Stomach (tissue), 9 donors: ENCODE results near the gene ABCC10. TPM values are rescaled to one million over a fixed set of nuclear protein-coding genes. Genes with fewer than 3 reads are reported as not detected.

ENCODE experiments used
- DNase-seq, 2 donors: peaks; one replicate each; pipeline versions ENCODE4 v3.0.0 to v3.0.0-alpha.2; 2013 to 2019
- H3K27ac ChIP-seq, 5 donors: fragments of 200-600 bp in 4 of 5; sonication (generic) in 4 of 5; one replicate each; pipeline ENCODE4 v1.5.1; 2013 to 2019; ENCODE audit warnings: mild to moderate bottlenecking in 1 of 5, moderate library complexity in 1 of 5
- H3K27me3 ChIP-seq, 3 donors: fragments of 200-600 bp; sonication (generic); one replicate each; pipeline ENCODE4 v1.5.1; 2017 to 2019; ENCODE audit warnings: mixed run types in 1 of 3
- H3K36me3 ChIP-seq, 4 donors: fragments of 200-600 bp; sonication (generic); 1 replicate in 3 of 4; 2 replicates in 1 of 4; pipeline ENCODE4 v1.5.1; 2016 to 2019
- H3K4me1 ChIP-seq, 4 donors: fragments of 200-600 bp; sonication (generic); one replicate each; pipeline ENCODE4 v1.5.1; 2016 to 2019
- H3K4me3 ChIP-seq, 4 donors: fragments of 200-600 bp; sonication (generic) in 3 of 4; one replicate each; pipeline ENCODE4 v1.5.1; 2016 to 2019; ENCODE audit warnings: mild to moderate bottlenecking in 1 of 4
- H3K9me3 ChIP-seq, 4 donors: fragments of 200-600 bp; sonication (generic); one replicate each; pipeline ENCODE4 v1.5.1; 2016 to 2019
- EP300 ChIP-seq: sonication (generic); formaldehyde crosslinking; IDR thresholded peaks from one replicate; pipeline ENCODE4 v1.6.1; 2017; ENCODE audit warnings: antibody characterized with exemption
- POLR2A ChIP-seq, 4 donors: fragments of 450-650 bp; IDR thresholded peaks; one replicate each; pipeline ENCODE4 v1.6.1; 2016; ENCODE audit warnings: antibody characterized with exemption in 4 of 4, control low read depth in 2 of 4, mild to moderate bottlenecking in 1 of 4, moderate library complexity in 1 of 4
- POLR2AphosphoS5 ChIP-seq, 3 donors: sonication (generic); formaldehyde crosslinking; IDR thresholded peaks; one replicate each; pipeline ENCODE4 v1.6.1; 2016; ENCODE audit warnings: antibody characterized with exemption in 3 of 3
- WGBS, 5 donors: extraction: QIAGEN DNeasy Blood & Tissue Kit in 3 of 5; methylation state at CpG; one replicate each; pipeline versions ENCODE4 v1.1.5 to v1.1.7; 2013 to 2018; 5-methylcytosine and 5-hydroxymethylcytosine counted together
- intact Hi-C: fragments of 100-400 bp; cut with DNase I; formaldehyde crosslinking; loops from one replicate; pipeline ENCODE4 v1.15.1; 2023; ENCODE audit warnings: low total_unique reads
- polyA plus RNA-seq, 3 donors: library from polyadenylated mRNA; stranded (reverse); fragments of 200-250 nt; gene quantifications; one replicate each; pipeline ENCODE4 v1.2.3, GENCODE V29; 2013
- total RNA-seq, 5 donors: library from RNA; depleted of rRNA; stranded (reverse); fragments of >200 nt; gene quantifications; one replicate each; pipeline versions ENCODE4 v1.1.0 to v1.2.3, GENCODE V29; 2014 to 2016
- TF ChIP-seq, protein P1 (sequence below), 7 experiments: fragments of 450-650 bp in 4 of 7; fragments of 200-600 bp in 3 of 7; sonication (generic) in 3 of 7; IDR thresholded peaks; one replicate each; pipeline ENCODE4 v1.5.1; 2016 to 2019; ENCODE audit warnings: antibody characterized with exemption in 7 of 7, control low read depth in 2 of 7, mild to moderate bottlenecking in 1 of 7
- donor health status: healthy with polysubstance abuse.
- donor health status: Bipolar disorder and iron deficiency.
- donor health status: healthy.

ABCC10 gene
- total and polyA plus RNA-seq, 8 donors: 7.9 to 67.4 (median 29.6) TPM

GRCh38 chr6:43481075-43481474, 53.7 kb downstream of the ABCC10 start:
- intact Hi-C loops: no loop called here
- TF ChIP-seq, protein P1, sequence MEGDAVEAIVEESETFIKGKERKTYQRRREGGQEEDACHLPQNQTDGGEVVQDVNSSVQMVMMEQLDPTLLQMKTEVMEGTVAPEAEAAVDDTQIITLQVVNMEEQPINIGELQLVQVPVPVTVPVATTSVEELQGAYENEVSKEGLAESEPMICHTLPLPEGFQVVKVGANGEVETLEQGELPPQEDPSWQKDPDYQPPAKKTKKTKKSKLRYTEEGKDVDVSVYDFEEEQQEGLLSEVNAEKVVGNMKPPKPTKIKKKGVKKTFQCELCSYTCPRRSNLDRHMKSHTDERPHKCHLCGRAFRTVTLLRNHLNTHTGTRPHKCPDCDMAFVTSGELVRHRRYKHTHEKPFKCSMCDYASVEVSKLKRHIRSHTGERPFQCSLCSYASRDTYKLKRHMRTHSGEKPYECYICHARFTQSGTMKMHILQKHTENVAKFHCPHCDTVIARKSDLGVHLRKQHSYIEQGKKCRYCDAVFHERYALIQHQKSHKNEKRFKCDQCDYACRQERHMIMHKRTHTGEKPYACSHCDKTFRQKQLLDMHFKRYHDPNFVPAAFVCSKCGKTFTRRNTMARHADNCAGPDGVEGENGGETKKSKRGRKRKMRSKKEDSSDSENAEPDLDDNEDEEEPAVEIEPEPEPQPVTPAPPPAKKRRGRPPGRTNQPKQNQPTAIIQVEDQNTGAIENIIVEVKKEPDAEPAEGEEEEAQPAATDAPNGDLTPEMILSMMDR (IDR thresholded peaks at IDR 0.05): no peak
- no peak for TF ChIP-seq POLR2A (IDR thresholded peaks at IDR 0.05)
- no peak for TF ChIP-seq POLR2AphosphoS5 (IDR thresholded peaks at IDR 0.05)
- no peak for TF ChIP-seq EP300
- H3K27me3 ChIP-seq: no peaks in the 10 kb centered on the region
- no peak overlapping the region for H3K4me3 ChIP-seq
- WGBS, 5 donors: 66 to 89% (median 80%) methylated on average over 2 of the region's 2 CpGs
- peaks cover 0 to 22% (median 7%) of the 10 kb centered on the region in 4 donors for H3K36me3 ChIP-seq
- no peaks in the 10 kb centered on the region for H3K9me3 ChIP-seq
- DNase-seq: no peak
- H3K27ac ChIP-seq: no peak overlapping the region
- H3K4me1 ChIP-seq: peaks cover 19 to 53% (median 43%) of the 10 kb centered on the region in 4 donors

GRCh38 chr6:43481591-43482236, 54.4 kb downstream of the ABCC10 start:
- no peak overlapping the region for H3K27ac ChIP-seq
- intact Hi-C loops: no loop called here
- TF ChIP-seq, protein P1 (IDR thresholded peaks at IDR 0.05): no peak
- TF ChIP-seq POLR2A (IDR thresholded peaks at IDR 0.05) (no peak), EP300 (no peak), POLR2AphosphoS5 (IDR thresholded peaks at IDR 0.05) (no peak)
- no peak for DNase-seq
- H3K4me1 ChIP-seq: peaks cover 19 to 53% (median 41%) of the 10 kb centered on the region in 4 donors
- no peaks in the 10 kb centered on the region for H3K27me3 ChIP-seq
- peaks cover 0 to 28% (median 13%) of the 10 kb centered on the region in 4 donors for H3K36me3 ChIP-seq
- no peak overlapping the region for H3K4me3 ChIP-seq
- WGBS, 5 donors: 67 to 85% (median 80%) methylated on average over 11 of the region's 11 CpGs
- no peaks in the 10 kb centered on the region for H3K9me3 ChIP-seq

DNA sequence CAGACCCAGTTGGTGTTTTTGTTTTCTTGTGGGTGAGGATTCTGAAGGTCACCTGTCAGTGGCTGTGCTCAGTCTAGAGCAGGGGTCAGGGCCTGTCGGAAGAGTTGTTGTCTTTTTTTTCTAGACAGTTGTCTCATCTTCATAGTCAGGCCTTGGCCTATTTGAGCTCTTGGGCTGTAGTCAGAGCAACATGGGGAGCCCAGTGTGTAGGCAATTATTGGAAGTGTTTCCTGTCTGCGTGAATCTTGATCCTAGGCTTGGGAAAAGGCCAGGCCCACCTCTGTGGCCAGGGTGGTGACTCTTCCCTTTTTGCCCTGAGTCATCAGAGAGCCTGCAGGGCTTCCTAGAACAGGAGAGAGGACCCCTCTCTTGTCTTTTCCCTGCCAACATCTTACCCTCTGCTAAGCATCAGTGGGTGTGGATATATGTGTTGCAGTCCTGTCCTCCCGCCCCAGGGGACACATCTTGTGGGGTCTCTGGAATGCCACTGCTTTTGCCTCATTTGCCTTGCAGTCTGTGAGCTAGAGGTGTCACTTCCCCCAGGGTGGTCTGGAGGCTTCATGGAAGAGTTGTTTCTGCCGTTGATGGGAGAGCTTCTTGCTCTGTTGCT, 61.4 kb downstream of the ABCC10 start:
- TF ChIP-seq EP300 (no peak), POLR2AphosphoS5 (IDR thresholded peaks at IDR 0.05) (no peak), POLR2A (IDR thresholded peaks at IDR 0.05) (no peak)
- TF ChIP-seq, protein P1 (IDR thresholded peaks at IDR 0.05): no peak
- Histone ChIP-seq H3K4me3 (no peak overlapping the region), H3K27ac (no peak overlapping the region), H3K9me3 (no peaks in the 10 kb centered on the region), H3K4me1 (peaks cover 0 to 26% (median 15%) of the 10 kb centered on the region in 4 donors), H3K27me3 (no peaks in the 10 kb centered on the region), H3K36me3 (peaks cover 0 to 39% (median 23%) of the 10 kb centered on the region in 4 donors)
- no peak for DNase-seq
- intact Hi-C loops: no loop called here
- WGBS, 5 donors: 74 to 83% (median 79%) methylated on average over 4 of the region's 4 CpGs

DNA sequence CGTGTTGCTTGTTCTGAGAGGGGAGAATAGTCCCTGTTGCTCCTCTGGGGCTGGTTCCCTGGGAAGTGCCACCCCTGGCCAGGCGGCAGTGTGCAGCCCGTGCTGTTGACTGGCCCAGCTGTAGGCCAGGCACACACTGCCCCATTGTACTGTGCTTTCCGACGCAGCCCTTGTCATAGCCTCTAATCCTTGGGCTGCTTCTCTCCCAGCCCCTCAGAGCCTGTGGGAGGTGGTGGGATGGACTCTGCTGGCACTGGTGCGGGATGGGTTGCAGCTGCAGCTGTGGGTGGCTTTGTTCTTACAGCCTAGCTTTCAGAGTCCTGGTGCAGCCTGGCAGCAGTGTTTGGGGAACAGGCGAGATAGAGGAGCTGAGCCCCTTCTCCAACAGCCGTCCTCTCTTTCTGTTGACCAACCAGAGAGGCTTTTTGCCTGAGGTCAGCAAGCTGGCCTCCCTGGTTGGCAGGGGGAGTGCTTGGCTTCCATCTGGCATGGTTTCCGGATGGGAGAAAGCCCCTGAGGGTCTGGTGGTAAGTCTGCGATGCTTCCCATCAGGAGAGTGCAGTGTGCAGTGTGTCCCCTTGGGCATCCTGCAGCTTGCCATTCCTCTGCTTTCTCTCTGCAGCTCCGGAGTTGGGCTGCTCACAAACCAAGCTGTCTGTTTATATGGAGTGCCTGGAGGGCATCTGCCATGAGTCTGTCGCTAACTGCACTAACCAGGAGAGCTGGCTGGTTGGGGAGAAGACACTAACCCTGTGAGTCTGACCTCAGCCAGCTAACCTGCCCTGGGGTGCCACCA, 62.1 kb downstream of the ABCC10 start:
- no peak overlapping the region for H3K27ac ChIP-seq
- no peak overlapping the region for H3K4me3 ChIP-seq
- no peaks in the 10 kb centered on the region for H3K27me3 ChIP-seq
- no peaks in the 10 kb centered on the region for H3K9me3 ChIP-seq
- 86 to 92% (median 89%) methylated on average over 9 to 12 of the region's 12 CpGs for WGBS, 5 donors
- peaks cover 6 to 30% (median 15%) of the 10 kb centered on the region in 4 donors for H3K4me1 ChIP-seq
- intact Hi-C loops: no loop called here
- DNase-seq: no peak
- H3K36me3 ChIP-seq: peaks cover 0 to 39% (median 23%) of the 10 kb centered on the region in 4 donors
- TF ChIP-seq, protein P1 (IDR thresholded peaks at IDR 0.05): no peak
- no peak for TF ChIP-seq POLR2AphosphoS5 (IDR thresholded peaks at IDR 0.05)
- TF ChIP-seq EP300: no peak
- TF ChIP-seq POLR2A (IDR thresholded peaks at IDR 0.05): no peak
